NCI-H1694 (cell line): ENCODE data around the gene EIF2S2.

ENCODE experiments used
- DNase-seq: peaks from one replicate; lab custom pipeline; 2025; lab: John Stamatoyannopoulos, UW

EIF2S2 gene

DNA sequence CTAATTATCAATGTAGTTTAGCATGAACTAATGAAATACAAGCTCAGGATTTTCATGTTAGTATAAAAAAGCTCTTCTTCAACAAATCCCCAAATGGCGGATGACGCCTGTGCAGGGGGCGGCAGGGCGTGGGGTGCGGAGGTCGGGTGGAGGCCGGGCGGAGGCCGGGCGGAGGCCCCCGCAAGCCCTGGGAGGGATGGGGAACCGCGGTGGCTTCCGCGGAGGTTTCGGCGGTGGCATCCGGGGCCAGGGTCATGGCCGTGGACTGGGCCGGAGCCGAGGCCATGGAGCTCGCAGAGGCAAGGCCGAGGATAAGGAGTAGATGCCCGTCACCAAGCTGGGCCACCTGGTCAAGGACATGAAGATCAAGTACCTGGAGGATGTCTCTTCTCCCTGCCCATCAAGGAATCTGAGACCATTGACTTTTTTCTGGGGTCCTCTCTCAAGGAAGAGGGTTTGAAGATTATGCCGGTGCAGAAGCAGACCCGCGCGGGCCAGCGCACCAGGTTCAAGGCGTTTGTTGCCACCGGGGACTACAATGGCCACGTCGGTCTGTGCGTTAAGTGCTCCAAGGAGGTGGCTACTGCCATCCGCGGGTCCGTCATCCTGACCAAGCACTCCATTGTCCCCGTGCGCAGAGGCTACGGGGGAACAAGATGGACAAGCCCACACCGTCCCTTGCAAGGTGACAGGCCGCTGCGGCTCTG lies 10.4 kb upstream of the EIF2S2 start:
- no peak for DNase-seq

DNA sequence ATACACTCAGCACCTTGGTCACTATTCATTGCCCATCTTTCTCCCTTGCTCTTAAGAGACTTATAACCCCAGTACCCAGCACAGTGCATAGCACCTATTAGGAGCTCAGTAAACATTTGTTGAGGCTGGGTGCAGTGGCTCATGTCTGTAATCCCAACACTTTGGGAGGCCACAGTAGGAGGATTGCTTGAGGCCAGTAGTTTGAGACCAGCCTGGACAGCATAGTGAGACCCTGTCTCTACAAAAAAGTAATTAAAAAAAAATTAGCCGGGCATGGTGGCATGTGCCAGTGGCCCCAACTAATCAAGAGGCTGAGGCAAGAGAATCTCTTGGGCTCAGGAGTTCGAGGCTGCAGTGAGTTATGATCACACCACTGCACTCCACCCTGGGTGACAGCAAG lies 8.2 kb upstream of the EIF2S2 start:
- DNase-seq, result no peak

DNA sequence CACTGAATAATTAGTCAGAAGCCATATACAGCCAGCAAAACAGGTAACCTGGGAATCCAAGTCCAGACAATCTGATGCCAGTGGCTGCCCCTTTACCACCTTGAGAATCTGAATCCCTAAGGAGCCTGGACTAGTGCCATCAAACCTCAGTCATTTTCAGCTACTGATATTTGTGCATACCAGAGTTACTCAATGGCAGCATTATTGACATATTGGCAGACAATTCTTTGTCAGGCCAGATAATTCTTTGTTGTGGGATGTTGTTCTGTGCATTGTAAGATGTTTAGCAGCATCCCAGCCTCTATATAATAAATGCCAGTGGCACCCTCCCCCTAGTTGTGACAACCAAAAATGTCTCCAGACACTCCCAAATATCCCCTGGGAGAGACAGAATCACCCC lies 3.2 kb upstream of the EIF2S2 start:
- DNase-seq, result no peak

DNA sequence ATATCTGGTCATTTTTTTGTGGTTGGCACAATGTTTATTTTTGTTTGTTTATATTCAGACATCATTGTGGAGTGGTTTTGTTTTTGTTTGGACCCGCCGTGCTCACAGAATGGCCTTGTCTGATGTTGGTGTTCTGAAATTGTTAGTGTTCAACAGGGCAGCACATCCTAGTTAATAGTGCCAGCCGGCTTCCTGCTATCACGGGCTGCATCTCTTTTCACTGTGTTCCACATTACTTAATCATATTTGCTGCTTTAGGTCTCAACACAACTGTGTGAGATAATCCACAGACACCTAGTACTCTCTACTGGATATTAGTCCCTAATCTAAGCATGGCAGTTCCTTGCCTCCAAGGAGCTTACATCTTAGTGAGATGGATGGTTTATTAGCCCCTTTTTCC lies 2.8 kb upstream of the EIF2S2 start:
- no peak for DNase-seq

DNA sequence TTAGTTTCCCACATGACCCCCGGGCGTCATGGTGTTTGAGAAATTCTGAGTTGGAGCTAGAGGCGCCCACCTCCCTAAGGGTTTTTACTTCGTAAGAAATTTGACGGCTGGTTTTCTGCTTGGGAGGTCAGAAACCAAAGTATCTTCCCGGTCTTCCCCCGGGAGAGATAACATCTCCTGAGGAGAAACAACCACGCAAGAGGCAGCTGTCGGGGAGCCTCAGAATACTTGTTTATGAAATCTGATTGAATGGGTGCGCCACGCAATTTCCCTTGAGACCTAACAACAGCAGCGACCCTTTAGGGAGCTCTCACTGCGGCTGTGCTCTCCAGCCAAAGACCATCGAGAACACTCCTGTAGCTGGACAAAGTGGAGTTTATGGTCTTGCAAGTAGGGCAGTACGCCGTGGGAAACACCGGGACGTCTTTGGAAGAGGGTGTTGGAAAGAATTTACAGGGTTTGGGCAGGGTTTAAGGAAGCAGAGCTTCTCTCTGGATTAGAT lies 608 bp upstream of the EIF2S2 start:
- DNase-seq, result no peak

DNA sequence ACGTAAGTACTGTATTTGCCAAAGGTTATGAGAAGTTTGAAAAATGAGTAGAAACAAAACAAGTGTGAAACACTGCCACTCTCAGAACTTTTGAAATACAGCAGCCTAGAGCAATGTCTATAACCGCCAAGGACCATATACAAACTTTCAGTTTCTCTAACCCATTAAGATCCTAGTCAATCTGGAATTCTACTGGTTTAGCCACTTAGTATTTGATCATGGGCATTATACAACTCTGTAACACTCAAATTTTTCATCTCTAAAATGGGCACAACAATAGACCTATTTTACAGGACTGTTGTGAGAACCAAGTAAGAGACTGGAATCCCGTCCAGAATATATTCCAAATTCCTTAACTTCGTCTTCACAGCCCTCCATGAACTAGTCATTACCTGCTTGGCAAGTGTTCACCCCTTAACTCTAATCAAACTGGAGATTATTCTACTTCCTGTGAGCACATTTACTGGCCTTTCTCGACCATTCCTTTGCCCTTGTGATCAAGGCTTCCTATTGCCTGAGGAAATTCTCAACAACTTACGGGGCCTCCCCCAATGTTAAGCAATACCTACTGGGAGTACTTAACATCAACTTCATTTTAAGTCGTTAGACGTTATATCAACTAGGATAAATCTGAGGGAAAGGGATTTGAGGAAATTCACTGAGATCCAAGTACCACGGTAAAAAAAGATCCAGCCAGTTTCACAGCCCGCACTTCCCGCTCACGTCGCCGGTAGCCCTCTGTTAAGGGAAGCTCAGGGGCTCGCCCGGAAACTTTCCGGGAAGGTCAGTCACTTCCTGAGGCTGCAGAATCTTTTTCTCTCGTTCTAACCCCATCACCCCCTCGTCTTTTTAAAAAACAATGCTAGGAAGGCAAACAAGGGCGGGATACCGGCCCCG lies 1.1 kb downstream of the EIF2S2 start:
- no peak for DNase-seq

DNA sequence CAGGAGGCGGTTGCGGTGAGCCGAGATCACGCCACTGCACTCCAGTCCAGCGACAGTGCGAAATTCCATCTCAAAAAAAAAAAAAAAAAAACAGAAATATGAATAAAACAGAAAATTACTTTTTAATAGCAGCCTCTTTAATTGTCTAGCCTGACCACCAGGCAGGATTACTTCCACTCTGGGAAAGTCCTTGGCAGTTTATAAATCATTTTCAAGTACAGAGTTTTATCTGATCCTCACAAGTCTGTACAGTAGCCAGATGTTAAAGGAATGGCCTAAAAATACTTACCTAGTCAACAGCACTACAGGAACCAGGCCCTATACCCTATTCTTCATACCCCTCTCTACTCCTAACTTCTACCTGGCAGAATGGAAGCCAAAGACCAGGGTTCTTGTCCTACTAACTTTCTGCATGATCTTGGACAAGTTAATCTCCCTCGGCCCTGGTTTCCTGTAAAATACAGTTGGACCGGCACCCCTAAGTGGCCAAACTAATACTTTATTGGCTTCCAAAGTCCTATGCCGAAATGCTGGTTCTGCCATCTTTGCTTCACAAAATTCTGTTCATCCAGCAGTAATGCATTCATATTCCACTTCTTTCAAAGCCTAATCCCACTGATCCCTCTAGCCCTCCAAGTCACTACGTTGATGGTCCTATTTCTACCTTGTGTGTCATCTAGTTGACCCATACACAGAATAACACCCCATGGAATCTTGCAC lies 1.9 kb downstream of the EIF2S2 start:
- DNase-seq, result no peak

DNA sequence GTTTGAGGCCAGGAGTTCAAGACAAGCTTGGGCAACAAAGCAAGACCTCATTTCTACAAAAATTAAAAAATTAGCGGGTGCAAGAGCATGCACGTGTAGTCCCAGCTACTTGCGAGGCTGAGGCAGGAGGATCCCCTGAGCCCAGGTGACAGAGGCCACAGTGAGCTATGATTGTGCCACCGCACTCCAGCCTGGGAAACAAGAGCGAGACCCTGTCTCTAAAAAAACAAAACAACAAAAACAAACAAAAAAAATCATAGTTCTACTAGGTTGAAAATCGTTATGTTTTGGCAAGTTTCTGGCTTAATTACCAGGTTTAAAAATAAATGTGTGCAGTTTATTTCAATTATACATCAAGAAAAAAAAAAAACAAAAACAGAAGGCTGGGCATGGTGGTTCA lies 2.6 kb downstream of the EIF2S2 start:
- no peak for DNase-seq

DNA sequence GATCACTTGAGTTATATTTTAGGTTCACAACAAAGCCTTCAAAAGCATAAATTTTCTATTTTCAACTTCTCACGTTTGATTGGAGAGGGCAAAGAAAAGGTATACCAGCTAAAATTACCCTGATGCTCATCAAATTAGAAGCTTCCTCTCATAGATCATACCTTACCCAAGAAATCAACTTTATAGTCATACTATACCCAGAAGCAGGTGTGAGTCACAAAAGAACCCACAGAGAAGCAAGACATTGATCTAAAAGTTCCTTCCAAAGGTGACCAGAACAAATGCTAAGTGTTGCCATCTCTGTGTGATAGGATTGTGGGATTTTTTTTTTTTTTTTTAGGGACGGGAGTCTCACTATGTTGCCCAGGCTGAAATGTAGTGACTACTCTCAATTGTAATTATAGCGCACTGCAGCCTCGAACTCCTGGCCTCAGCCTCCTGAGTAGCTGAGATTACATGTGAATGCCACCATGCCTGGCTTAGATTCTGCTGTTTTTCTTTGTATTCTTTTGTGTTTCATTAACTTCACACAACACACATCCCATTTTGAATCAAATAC lies 3.3 kb downstream of the EIF2S2 start:
- DNase-seq, result no peak

DNA sequence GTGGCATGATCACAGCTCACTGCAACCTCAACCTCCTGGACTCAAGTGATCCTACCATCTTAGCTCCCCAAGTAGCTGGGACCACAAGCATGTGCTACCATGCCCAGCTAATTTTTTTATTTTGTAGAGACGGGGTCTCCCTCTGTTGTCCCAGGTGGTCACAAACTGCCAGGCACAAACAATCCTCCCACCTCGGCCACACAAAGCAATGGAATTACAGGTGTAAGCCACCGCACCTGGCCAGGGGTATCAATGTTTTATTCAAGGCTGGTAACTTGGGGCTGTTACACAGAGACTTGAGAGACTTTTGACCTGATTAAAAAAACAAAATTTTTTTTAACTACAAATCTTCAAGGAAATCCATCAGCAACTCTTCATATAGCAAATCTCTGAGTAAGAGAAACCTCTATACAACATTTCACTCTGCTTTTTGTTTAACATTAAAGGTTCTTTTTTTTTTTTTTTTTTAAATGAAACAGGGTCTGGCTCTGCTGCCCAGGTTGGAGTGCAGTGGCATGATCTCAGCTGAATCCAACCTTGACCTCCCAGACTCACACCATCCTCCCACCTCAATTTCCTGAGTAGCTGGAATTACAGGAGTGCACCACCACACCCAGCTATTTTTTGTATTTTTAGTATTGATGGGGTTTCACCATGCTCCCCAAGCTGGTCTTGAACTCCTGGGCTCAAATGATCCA lies 5.9 kb downstream of the EIF2S2 start:
- DNase-seq, result no peak

DNA sequence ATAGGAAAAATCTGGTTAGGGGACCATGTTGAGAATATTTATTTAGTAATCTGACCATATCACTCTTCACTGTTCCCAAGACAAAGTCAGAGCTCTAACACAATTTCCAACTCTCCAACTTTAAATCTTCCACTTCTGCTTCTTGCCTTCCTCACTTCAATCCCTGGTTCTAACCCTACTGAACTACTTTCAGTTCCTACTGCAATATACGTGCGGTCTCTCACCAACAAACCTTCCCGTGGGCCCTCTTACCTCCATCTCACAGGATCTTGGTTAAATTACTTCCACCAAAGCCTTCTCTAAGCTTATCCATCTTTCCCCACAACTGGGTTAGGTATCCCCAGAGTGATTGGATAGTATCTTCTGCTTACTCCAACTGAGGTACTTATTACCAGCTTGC lies 8.0 kb downstream of the EIF2S2 start:
- DNase-seq, result no peak

DNA sequence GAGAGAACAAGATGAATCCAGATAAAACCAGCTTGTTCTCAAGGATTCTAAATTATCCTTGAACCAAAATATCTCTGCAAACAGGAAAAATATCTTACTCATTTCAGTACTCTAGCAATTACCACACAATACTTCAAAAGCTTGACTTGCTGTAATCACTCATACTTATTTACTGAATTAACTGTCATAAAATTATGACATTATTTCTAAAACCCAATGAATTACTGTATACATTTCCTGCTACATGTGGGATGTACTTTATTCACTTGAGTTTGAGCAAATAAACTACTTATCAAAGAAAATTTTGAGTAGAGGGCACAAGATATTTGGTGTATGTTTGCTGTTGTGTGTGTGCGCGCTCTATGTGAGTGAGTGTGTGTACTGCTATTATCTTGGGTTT lies 9.7 kb downstream of the EIF2S2 start:
- DNase-seq, result no peak

DNA sequence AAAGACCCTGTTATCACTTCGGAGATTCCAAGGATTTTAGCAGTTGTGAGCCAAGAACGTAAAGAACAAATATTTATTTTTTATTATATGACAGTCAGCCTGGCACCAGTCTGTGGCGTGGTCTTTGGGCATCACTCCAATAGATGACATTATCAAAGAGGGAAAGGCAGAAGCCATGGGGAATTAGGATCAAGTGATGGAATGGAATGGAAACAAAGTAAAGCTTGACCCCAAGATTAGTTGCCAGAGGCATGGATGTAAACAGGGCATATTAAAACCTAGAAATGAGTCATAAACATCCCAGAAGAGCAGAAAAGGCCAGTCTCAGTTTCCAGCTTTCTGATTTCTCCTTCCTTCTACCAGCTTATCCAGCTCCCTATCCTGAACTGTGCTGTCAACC lies 11.5 kb downstream of the EIF2S2 start:
- DNase-seq, result no peak

DNA sequence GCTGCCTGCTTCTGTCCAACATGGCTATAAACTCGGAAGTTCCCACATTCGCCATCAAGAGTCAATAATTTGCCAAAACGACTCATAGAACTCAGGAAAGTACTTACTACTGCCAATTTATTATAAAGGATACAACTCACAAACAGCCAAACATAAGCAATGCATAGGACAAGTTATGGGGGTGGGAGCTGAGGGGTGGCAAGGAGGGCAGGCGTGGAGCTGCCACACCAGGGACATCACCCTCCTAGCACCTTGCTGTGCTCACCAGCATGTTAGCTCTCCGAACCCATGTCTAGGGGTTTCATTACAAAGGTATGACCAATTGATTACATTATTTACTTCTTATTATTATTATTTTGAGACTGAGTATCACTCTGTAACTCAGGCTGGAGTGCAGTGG lies 12.4 kb downstream of the EIF2S2 start:
- DNase-seq, result no peak

DNA sequence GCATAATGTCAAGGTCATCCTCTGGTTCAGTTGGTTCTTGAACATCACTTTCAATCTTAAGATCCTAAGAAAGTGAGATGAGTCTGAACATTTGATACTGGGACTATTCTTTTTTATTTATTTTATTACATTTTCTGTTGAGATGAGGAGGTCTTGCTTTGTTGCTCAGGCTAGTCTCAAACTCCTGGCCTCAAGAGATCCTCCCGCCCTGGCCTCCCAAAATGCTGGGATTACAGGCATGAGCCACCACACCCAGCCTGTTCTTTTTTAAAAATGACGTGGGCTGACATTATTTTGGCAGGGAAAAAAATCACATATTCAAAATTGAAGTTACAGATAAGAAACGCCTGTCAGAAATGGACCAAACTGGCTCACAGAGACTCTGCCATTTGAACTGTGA lies 13.5 kb downstream of the EIF2S2 start:
- DNase-seq, result no peak

DNA sequence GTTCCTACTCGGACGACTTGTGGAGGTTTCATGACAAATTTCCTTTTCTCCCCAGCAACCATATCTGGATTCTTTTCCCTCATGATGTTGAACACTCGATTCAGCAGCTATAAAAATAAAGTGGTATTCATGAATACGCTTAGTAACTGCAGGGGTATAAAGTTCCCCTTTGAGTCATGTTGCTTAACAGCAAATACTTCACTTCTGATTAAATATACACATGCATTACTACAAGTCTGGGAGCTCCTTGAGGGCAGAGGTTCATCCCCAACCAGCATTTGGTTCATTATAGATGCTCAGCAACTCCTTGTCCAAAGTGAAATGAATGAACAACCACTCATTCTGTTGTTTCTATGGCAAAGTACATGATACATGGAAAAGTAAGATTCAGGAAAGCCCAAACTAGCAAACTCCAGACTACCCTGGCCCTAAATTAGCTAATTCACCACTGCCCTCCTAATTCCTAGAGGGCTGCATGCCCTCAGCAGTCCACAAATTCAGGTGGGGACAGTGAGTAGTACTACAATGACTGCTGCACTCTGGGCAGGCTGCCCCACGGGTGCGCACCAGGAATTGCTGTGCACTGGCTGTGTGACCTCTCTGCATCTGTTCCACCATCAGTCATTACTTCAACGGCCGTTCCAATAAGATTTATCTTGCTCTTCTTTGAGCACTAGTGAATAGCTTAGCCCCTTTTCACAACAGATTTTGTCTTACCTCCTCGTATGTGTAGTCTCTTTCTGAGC lies 15.2 kb downstream of the EIF2S2 start:
- no peak for DNase-seq

DNA sequence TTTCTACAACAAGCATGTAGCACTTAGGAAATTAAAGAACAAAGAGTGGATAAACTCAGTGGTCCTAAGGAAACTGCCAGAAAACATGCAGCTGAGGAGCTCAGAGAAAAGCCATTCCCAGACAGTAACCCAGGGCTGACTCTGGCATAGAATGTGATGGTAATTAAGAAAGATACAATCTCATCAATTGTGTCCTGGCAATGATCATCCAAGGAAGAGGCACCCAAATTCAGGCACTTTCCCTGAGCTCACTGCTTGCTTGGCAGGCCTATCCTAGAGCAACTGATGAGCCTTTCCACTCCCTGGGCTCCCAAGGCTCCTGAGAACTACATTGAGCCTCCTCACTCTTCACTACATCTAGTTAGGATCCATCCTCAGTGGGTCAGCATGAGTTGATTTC lies 16.2 kb downstream of the EIF2S2 start:
- DNase-seq, result no peak

DNA sequence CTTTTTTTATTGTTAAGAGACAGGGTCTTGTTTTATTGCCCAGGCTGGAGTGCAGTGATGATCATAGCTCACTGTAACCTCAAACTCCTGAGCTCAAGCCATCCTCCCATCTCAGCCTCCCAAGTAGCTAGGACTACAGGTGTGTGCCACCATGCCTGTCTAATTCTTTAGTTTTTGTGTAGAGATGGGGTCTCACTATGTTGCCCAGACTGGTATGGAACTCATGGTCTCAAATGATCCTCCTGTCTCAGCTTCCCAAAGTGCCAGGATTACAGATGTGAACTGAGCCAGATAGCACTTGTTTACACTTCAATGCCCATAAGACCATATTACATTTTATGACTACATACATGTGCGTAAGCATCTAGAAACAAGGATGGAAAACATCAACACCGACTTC lies 18.1 kb downstream of the EIF2S2 start:
- no peak for DNase-seq

DNA sequence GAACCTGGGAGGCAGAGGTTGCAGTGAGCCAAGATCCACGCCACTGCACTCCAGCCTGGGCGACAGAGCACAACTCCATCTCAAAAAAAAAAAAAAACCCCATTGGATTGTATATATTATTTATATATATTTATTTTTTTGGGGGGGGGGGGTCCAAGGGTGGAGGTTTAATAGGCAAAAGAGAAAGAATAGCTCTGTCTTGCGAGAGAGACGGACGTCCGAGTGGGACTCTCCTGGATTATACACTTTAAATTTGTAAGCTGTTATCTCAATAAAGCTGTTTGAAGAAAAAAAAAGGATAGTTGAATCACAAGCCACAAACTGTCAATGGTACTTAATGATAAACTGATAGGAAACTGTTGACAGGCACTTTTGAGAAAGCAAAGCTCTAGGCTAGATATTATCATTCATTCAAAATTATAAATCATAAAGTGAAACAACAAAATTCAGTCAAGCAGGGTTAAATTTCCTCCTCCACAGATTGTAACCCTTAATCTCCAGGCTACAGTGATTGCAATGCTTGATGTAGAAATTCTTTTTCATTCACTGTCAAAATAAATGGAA lies 20.3 kb downstream of the EIF2S2 start:
- DNase-seq, result no peak

DNA sequence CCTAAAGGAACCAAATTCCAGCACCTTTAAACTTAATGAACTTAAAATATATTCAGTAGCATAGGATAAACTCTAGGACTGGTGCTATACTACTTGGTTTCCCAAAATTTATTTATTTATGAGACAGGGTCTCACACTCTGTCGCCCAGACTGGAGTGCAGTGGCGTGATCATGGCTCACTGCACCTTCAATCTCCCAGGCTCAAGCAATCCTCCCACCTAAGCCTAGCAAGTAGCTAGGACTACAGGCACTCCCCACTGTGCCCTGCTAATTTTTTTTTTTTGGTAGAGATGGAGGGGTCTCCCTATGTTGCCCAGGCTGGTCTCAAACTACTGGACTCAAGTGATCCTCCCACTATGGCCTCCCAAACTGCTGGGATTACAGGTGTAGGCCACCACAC lies 21.4 kb downstream of the EIF2S2 start:
- no peak for DNase-seq
